GM23248 (cell line): ENCODE data around the gene EHMT1. TPM values are rescaled to one million over a fixed set of nuclear protein-coding genes. Genes with fewer than 3 reads are reported as not detected.
"Not testable (repeated sequence)": the region's sequence is repeated elsewhere in the genome, so short reads cannot be mapped to it uniquely, and the experiment has no call there.

Experiments
- DNase-seq: peaks from one replicate; pipeline ENCODE4 v3.0.0-alpha.2; 2015
- H2AFZ ChIP-seq: fragments of 200-600 bp; sonication (generic); 2 replicates; pipeline ENCODE4 v1.6.1; 2016; ENCODE audit warnings: antibody characterized with exemption
- H3F3A ChIP-seq: fragments of 200-600 bp; sonication (generic); 2 replicates; pipeline ENCODE4 v1.6.1; 2016; ENCODE audit warnings: mild to moderate bottlenecking, antibody characterized with exemption, mixed run types; ENCODE audit not compliant: insufficient read depth
- H3K27ac ChIP-seq: fragments of 200-600 bp; sonication (generic); 2 replicates; pipeline ENCODE4 v1.5.1; 2016; ENCODE audit warnings: mild to moderate bottlenecking
- H3K27me3 ChIP-seq: fragments of 200-600 bp; sonication (generic); replicated peaks from 2 replicates; pipeline ENCODE4 v1.6.1; 2016; ENCODE audit warnings: mild to moderate bottlenecking; ENCODE audit not compliant: insufficient read depth
- H3K36me3 ChIP-seq: fragments of 200-600 bp; sonication (generic); 2 replicates; pipeline ENCODE4 v1.6.1; 2016; ENCODE audit warnings: low read depth, mild to moderate bottlenecking
- H3K4me1 ChIP-seq: fragments of 200-600 bp; sonication (generic); 2 replicates; pipeline ENCODE4 v1.6.1; 2016; ENCODE audit warnings: mild to moderate bottlenecking; ENCODE audit not compliant: insufficient read depth
- H3K4me2 ChIP-seq: fragments of 200-600 bp; sonication (generic); one replicate; pipeline ENCODE4 v1.6.1; 2016; ENCODE audit warnings: mild to moderate bottlenecking; ENCODE audit not compliant: unreplicated experiment
- H3K4me3 ChIP-seq: fragments of 200-600 bp; sonication (generic); 2 replicates; pipeline ENCODE4 v1.5.1; 2016; ENCODE audit warnings: mild to moderate bottlenecking
- H3K79me2 ChIP-seq: fragments of 200-600 bp; sonication (generic); 2 replicates; pipeline ENCODE4 v1.6.1; 2016; ENCODE audit warnings: mild to moderate bottlenecking; ENCODE audit not compliant: insufficient read depth
- H3K9ac ChIP-seq: fragments of 200-600 bp; sonication (generic); 2 replicates; pipeline ENCODE4 v1.6.1; 2016; ENCODE audit warnings: mild to moderate bottlenecking
- H3K9me2 ChIP-seq: fragments of 200-600 bp; sonication (generic); 2 replicates; pipeline ENCODE4 v1.6.1; 2016; ENCODE audit warnings: mixed run types, mild to moderate bottlenecking, moderate library complexity; ENCODE audit not compliant: insufficient read depth
- H3K9me3 ChIP-seq: fragments of 200-600 bp; sonication (generic); one replicate; pipeline ENCODE4 v1.6.1; 2017; ENCODE audit warnings: low read depth
- H4K20me1 ChIP-seq: fragments of 200-600 bp; sonication (generic); 2 replicates; pipeline ENCODE4 v1.6.0; 2016; ENCODE audit not compliant: insufficient read depth
- EZH2 ChIP-seq: fragments of 200-600 bp; sonication (generic); IDR thresholded peaks from 2 replicates; pipeline ENCODE4 v1.6.1; 2018; ENCODE audit warnings: antibody characterized with exemption, mild to moderate bottlenecking; ENCODE audit not compliant: insufficient read depth, poor library complexity, severe bottlenecking
- EZH2phosphoT487 ChIP-seq: fragments of 200-600 bp; sonication (generic); IDR thresholded peaks from 2 replicates; pipeline ENCODE4 v1.6.1; 2018; ENCODE audit warnings: antibody characterized with exemption, moderate library complexity, mild to moderate bottlenecking, low read depth; ENCODE audit not compliant: insufficient read depth
- WGBS, 2 experiments: methylation state at CpG; one replicate each; pipeline ENCODE4 v1.1.6; 2015 to 2017; ENCODE audit warnings: low lambda C conversion rate in 2 of 2, low coverage in 1 of 2; ENCODE audit errors: missing lambda C conversion rate in 2 of 2; 5-methylcytosine and 5-hydroxymethylcytosine counted together
- in situ Hi-C: fragments of 300-500 bp; cut with MboI; formaldehyde crosslinking; loops from 2 replicates; pipeline ENCODE4 v1.15.0; 2020
- polyA plus RNA-seq: library from polyadenylated mRNA; unstranded; fragments of >200 nt; fragmentation: Nextera tagmentation; extraction: Ambion mirVana; gene quantifications from 2 replicates; pipeline ENCODE4 v1.2.1, GENCODE V29; 2016
- total RNA-seq: library from RNA; depleted of rRNA; stranded (reverse); fragments of >200 nt; shearing (Covaris generic); gene quantifications from 2 replicates; pipeline ENCODE4 v1.2.3, GENCODE V29; 2014

The EHMT1 gene
- total and polyA plus RNA-seq, 2 experiments from 2014 or later: 26.8 to 31.0 TPM

GRCh38 chr9:137721479-137721878 is 102.7 kb downstream of the EHMT1 start:
- Histone ChIP-seq H3K36me3 (0 out of 2 replicates have a peak, but pooled peaks cover under 1% of the 10 kb centered on the region), H3F3A (peaks cover 20% of the 10 kb centered on the region), H2AFZ (no peak overlapping the region), H4K20me1 (no peaks in the 10 kb centered on the region), H3K27ac (no peak overlapping the region), H3K79me2 (peaks cover 46% of the 10 kb centered on the region), H3K4me2 (no peak overlapping the region), H3K4me1 (peaks cover 6% of the 10 kb centered on the region), H3K9ac (no peak overlapping the region), H3K9me2 (no peaks in the 10 kb centered on the region), H3K4me3 (no peak overlapping the region), H3K9me3 (no peaks in the 10 kb centered on the region), H3K27me3 (no peaks in the 10 kb centered on the region)
- no peak for DNase-seq
- TF ChIP-seq EZH2phosphoT487 (no peak), EZH2 (no peak)
- WGBS, 2 experiments: 92 to 93% methylated on average over 7 to 12 of the region's 12 CpGs
- in situ Hi-C loops: no loop called here

- Histone ChIP-seq H3K9me3 (no peaks in the 10 kb centered on the region), H3K4me1 (peaks cover 6% of the 10 kb centered on the region), H3K27ac (no peak overlapping the region), H3K27me3 (no peaks in the 10 kb centered on the region), H3K4me2 (no peak overlapping the region), H3K4me3 (no peak overlapping the region), H4K20me1 (no peaks in the 10 kb centered on the region), H2AFZ (no peak overlapping the region), H3F3A (peaks cover 20% of the 10 kb centered on the region), H3K36me3 (peaks cover 3% of the 10 kb centered on the region; the same call in 1 of the 2 replicates), H3K9ac (no peak overlapping the region), H3K79me2 (peaks cover 50% of the 10 kb centered on the region), H3K9me2 (no peaks in the 10 kb centered on the region)
- DNase-seq: no peak
- in situ Hi-C loops: no loop called here
- TF ChIP-seq EZH2 (no peak), EZH2phosphoT487 (no peak)
- 80 to 83% methylated on average over 5 of the region's 5 CpGs for WGBS, 2 experiments
Measured at GRCh38 chr9:137721899-137722298, 103.1 kb downstream of the EHMT1 start.

- peaks cover 6% of the 10 kb centered on the region; the same call in 1 of the 2 replicates for H3K36me3 ChIP-seq
- no peak for DNase-seq
- TF ChIP-seq EZH2: no peak
- no peak for TF ChIP-seq EZH2phosphoT487
- no peaks in the 10 kb centered on the region for H3K27me3 ChIP-seq
- H3F3A ChIP-seq: peaks cover 20% of the 10 kb centered on the region
- no peak overlapping the region for H3K9ac ChIP-seq
- H3K4me2 ChIP-seq: no peak overlapping the region
- H3K27ac ChIP-seq: no peak overlapping the region
- peaks cover 6% of the 10 kb centered on the region for H3K4me1 ChIP-seq
- no peak overlapping the region for H2AFZ ChIP-seq
- peaks cover 56% of the 10 kb centered on the region for H3K79me2 ChIP-seq
- 75 to 89% methylated on average over 8 to 9 of the region's 10 CpGs for WGBS, 2 experiments
- no peaks in the 10 kb centered on the region for H3K9me3 ChIP-seq
- no peaks in the 10 kb centered on the region for H4K20me1 ChIP-seq
- in situ Hi-C loops: no loop called here
- H3K9me2 ChIP-seq: no peaks in the 10 kb centered on the region
- H3K4me3 ChIP-seq: no peak overlapping the region
Measured at GRCh38 chr9:137722481-137722880, 103.7 kb downstream of the EHMT1 start.

GRCh38 chr9:137723356-137723755 is 104.6 kb downstream of the EHMT1 start:
- H3K9me2 ChIP-seq, H3K4me3 ChIP-seq, H3K27me3 ChIP-seq, H2AFZ ChIP-seq, in situ Hi-C loops, H3K4me2 ChIP-seq, H3K4me1 ChIP-seq, H3K27ac ChIP-seq, H3K9ac ChIP-seq, H4K20me1 ChIP-seq, H3K36me3 ChIP-seq, DNase-seq, H3K9me3 ChIP-seq: not testable (repeated sequence)
- 74 to 88% methylated on average over 4 to 13 of the region's 13 CpGs for WGBS, 2 experiments
- Histone ChIP-seq H3K79me2 (peaks cover 65% of the 10 kb centered on the region), H3F3A (peaks cover 20% of the 10 kb centered on the region)
